Adrenal gland (tissue), 5 donors: ENCODE measurements around the gene SLC39A5.

Experiments
- CTCF ChIP-seq, 6 experiments: fragments of 450-650 bp in 4 of 6; fragments of 200-600 bp in 2 of 6; sonication (generic) in 1 of 6; IDR thresholded peaks; 1 replicate in 5 of 6; 2 replicates in 1 of 6; pipeline versions ENCODE4 v1.5.1 to v1.8.0; 2016 to 2021; ENCODE audit warnings: antibody characterized with exemption in 6 of 6, mild to moderate bottlenecking in 2 of 6, moderate library complexity in 1 of 6
- POLR2A ChIP-seq, 2 donors: fragments of 450-650 bp; IDR thresholded peaks; one replicate each; pipeline ENCODE4 v1.6.1; 2017; ENCODE audit warnings: antibody characterized with exemption in 2 of 2, mild to moderate bottlenecking in 2 of 2, moderate library complexity in 1 of 2
- donor health status: DM: no; HTN: no; CAD: no.

- no peak for TF ChIP-seq POLR2A (IDR thresholded peaks at IDR 0.05)
- no peak for TF ChIP-seq CTCF (IDR thresholded peaks at IDR 0.05)
Observed at GRCh38 chr12:56223571-56224101, 6.2 kb upstream of the SLC39A5 start.
